Measurements from ENCODE around the gene SOCS1. TPM values are rescaled to one million over a fixed set of nuclear protein-coding genes. Genes with fewer than 3 reads are reported as not detected.

SOCS1 gene
- total RNA-seq, 1 donor from 2014 or later: 11.7 TPM

GRCh38 chr16:11234884-11235702 is 20.9 kb downstream of the SOCS1 start:
- no peak for TF ChIP-seq CTCF (IDR thresholded peaks at IDR 0.05; ENCODE audit: unreplicated experiment)
- DNase-seq (ENCODE audit: low spot score in 2 of 2, unreplicated experiment in 2 of 2): no peak
- Mint-ChIP-seq H3K36me3 (no peaks in the 10 kb centered on the region), H3K4me1 (no peaks in the 10 kb centered on the region), H3K27me3 (ENCODE audit: low read depth) (no peaks in the 10 kb centered on the region), H3K9me3 (no peaks in the 10 kb centered on the region), H3K27ac (no peak overlapping the region), H3K4me3 (no peak overlapping the region)

- Mint-ChIP-seq H3K27me3 (ENCODE audit: low read depth) (no peaks in the 10 kb centered on the region), H3K4me3 (no peak overlapping the region), H3K9me3 (no peaks in the 10 kb centered on the region), H3K36me3 (no peaks in the 10 kb centered on the region), H3K27ac (no peak overlapping the region), H3K4me1 (no peaks in the 10 kb centered on the region)
- TF ChIP-seq CTCF (IDR thresholded peaks at IDR 0.05; ENCODE audit: unreplicated experiment): no peak
- DNase-seq (ENCODE audit: low spot score in 2 of 2, unreplicated experiment in 2 of 2): no peak
Measured at GRCh38 chr16:11233727-11234376, 22.2 kb downstream of the SOCS1 start.

GRCh38 chr16:11232852-11233726 is 22.9 kb downstream of the SOCS1 start:
- Mint-ChIP-seq H3K9me3 (no peaks in the 10 kb centered on the region), H3K4me1 (no peaks in the 10 kb centered on the region), H3K36me3 (no peaks in the 10 kb centered on the region), H3K4me3 (no peak overlapping the region), H3K27ac (no peak overlapping the region), H3K27me3 (ENCODE audit: low read depth) (no peaks in the 10 kb centered on the region)
- TF ChIP-seq CTCF (IDR thresholded peaks at IDR 0.05; ENCODE audit: unreplicated experiment): no peak
- DNase-seq (ENCODE audit: low spot score in 2 of 2, unreplicated experiment in 2 of 2): no peak

- no peaks in the 10 kb centered on the region for H3K27me3 Mint-ChIP-seq (ENCODE audit: low read depth)
- no peak overlapping the region for H3K27ac Mint-ChIP-seq
- DNase-seq (ENCODE audit: low spot score in 2 of 2, unreplicated experiment in 2 of 2): no peak
- no peak for TF ChIP-seq CTCF (IDR thresholded peaks at IDR 0.05; ENCODE audit: unreplicated experiment)
- no peaks in the 10 kb centered on the region for H3K4me1 Mint-ChIP-seq
- no peak overlapping the region for H3K4me3 Mint-ChIP-seq
- H3K36me3 Mint-ChIP-seq: no peaks in the 10 kb centered on the region
- no peaks in the 10 kb centered on the region for H3K9me3 Mint-ChIP-seq
Measured at GRCh38 chr16:11232302-11232851, 23.6 kb downstream of the SOCS1 start.

- no peak for TF ChIP-seq CTCF (IDR thresholded peaks at IDR 0.05; ENCODE audit: unreplicated experiment)
- no peaks in the 10 kb centered on the region for H3K27me3 Mint-ChIP-seq (ENCODE audit: low read depth)
- no peak overlapping the region for H3K4me3 Mint-ChIP-seq
- H3K4me1 Mint-ChIP-seq: no peaks in the 10 kb centered on the region
- no peaks in the 10 kb centered on the region for H3K9me3 Mint-ChIP-seq
- no peak overlapping the region for H3K27ac Mint-ChIP-seq
- no peaks in the 10 kb centered on the region for H3K36me3 Mint-ChIP-seq
- no peak for DNase-seq (ENCODE audit: low spot score in 2 of 2, unreplicated experiment in 2 of 2)
Measured at GRCh38 chr16:11231367-11231970, 24.5 kb downstream of the SOCS1 start.
